Right lobe of liver (tissue), 4 donors: Measurements from ENCODE around the gene GXYLT2.

Source experiments
- CTCF ChIP-seq, 4 donors: fragments of 200-600 bp in 3 of 4; fragments of 450-650 bp in 1 of 4; IDR thresholded peaks; one replicate each; pipeline versions ENCODE4 v1.5.1 to v1.8.0; 2016 to 2022; ENCODE audit warnings: antibody characterized with exemption in 4 of 4, mild to moderate bottlenecking in 2 of 4
- POLR2A ChIP-seq: fragments of 450-650 bp; IDR thresholded peaks from one replicate; pipeline ENCODE4 v1.6.1; 2017; ENCODE audit warnings: antibody characterized with exemption, mild to moderate bottlenecking
- donor health status: DM: no; HTN: no; CAD: no.
- donor health status: DM: no; HTN: no; CAD: no.
- donor health status: DM: no; HTN: yes; CAD: no.

- TF ChIP-seq CTCF (IDR thresholded peaks at IDR 0.05) = no peak
- TF ChIP-seq POLR2A = no peak
These were observed 88.5 kb downstream of the GXYLT2 start for GRCh38 chr3:72976281-72976741.
